HAP-1 (cell line): ENCODE data around the gene ZMIZ1.
"Not testable (repeated sequence)": the region's sequence is repeated elsewhere in the genome, so short reads cannot be mapped to it uniquely, and the experiment has no call there.

Source experiments
- DNase-seq, 2 experiments: peaks; one replicate each; pipeline ENCODE4 v3.0.0-alpha.2; 2016 to 2020; ENCODE audit warnings: low spot score in 2 of 2
- H3K27me3 ChIP-seq: fragments of 250-450 bp; sonication (Bioruptor Pico); 2 replicates; pipeline ENCODE4 v1.5.1; 2020; ENCODE audit warnings: low read depth, mild to moderate bottlenecking, moderate library complexity
- H3K36me3 ChIP-seq: fragments of 250-450 bp; sonication (Bioruptor Pico); replicated peaks from 2 replicates; pipeline ENCODE4 v1.5.1; 2020; ENCODE audit warnings: mild to moderate bottlenecking
- H3K4me1 ChIP-seq: fragments of 250-450 bp; sonication (Bioruptor Pico); 2 replicates; pipeline ENCODE4 v1.5.1; 2020; ENCODE audit warnings: mild to moderate bottlenecking
- H3K4me3 ChIP-seq: fragments of 250-450 bp; sonication (Bioruptor Pico); 2 replicates; pipeline ENCODE4 v1.5.1; 2020; ENCODE audit warnings: mild to moderate bottlenecking, moderate library complexity
- H3K9me3 ChIP-seq: fragments of 250-450 bp; sonication (Bioruptor Pico); 2 replicates; pipeline ENCODE4 v1.5.1; 2020; ENCODE audit warnings: mild to moderate bottlenecking, moderate library complexity
- in situ Hi-C: fragments of 300-500 bp; cut with MboI; formaldehyde crosslinking; loops from 3 replicates; pipeline ENCODE4 v1.14.3; 2020; ENCODE audit warnings: low sequenced_read_pairs, inconsistent platforms, mixed read lengths

ZMIZ1 gene

DNA sequence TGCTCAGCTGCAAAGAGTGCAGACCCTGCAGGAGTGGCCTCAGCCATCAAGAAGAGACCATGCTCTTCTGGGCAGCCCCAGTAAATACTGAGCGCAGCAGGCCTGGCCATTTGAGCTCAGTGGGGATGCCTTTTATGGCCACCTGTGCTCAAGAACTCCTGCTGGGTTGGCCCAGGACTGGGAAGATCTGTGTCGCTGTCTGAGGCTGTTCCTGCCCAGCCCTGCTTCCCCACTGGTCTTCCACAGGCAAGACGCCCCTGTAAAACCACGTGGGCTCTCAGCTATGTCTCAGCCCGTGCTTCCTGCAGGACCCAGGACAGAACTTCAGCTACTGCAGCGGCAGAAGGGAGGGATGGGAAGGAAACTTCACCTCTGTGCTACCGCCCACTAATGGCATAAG, 268.0 kb downstream of the ZMIZ1 start:
- Histone ChIP-seq H3K27me3 (no peaks in the 10 kb centered on the region), H3K4me3 (no peak overlapping the region), H3K36me3 (no peaks in the 10 kb centered on the region), H3K9me3 (no peaks in the 10 kb centered on the region), H3K4me1 (no peaks in the 10 kb centered on the region)
- no peak for DNase-seq
- in situ Hi-C loops, result no loop called here

GRCh38 chr10:79337783-79338469, 269.2 kb downstream of the ZMIZ1 start:
- in situ Hi-C loops, H3K4me1 ChIP-seq, H3K9me3 ChIP-seq, H3K27me3 ChIP-seq, DNase-seq, H3K4me3 ChIP-seq, H3K36me3 ChIP-seq: not testable (repeated sequence)

GRCh38 chr10:79339266-79339665, 270.5 kb downstream of the ZMIZ1 start:
- no peaks in the 10 kb centered on the region for H3K27me3 ChIP-seq
- no peak overlapping the region for H3K4me3 ChIP-seq
- no peaks in the 10 kb centered on the region for H3K4me1 ChIP-seq
- no peaks in the 10 kb centered on the region for H3K9me3 ChIP-seq
- in situ Hi-C loops, result no loop called here
- no peaks in the 10 kb centered on the region for H3K36me3 ChIP-seq
- no peak for DNase-seq

GRCh38 chr10:79340646-79341244, 272.0 kb downstream of the ZMIZ1 start:
- in situ Hi-C loops, result no loop called here

DNA sequence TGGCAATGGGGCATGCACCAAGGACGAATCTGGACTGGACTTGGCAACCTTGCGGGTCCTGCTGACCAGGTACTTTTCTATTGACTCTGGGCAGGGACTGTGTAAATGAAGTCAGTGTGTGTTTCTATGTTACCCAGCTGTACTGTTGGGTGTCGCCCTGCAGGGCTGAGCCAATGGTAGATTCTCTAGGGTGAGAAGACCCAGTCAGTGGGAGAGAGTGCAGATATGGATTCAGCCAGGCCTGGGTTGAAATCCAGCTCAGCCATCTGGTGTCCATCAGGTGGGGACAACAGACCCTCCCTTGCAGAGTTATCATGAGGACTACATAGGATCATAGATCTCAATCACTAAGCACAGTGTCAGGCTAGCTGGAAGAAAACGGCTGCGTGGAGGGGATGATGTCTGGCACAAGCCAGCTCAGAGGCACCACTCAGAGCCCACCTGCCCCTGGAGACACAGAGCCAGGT, 273.6 kb downstream of the ZMIZ1 start:
- DNase-seq, result no peak
- H3K36me3 ChIP-seq, result no peaks in the 10 kb centered on the region
- H3K4me3 ChIP-seq, result no peak overlapping the region
- H3K4me1 ChIP-seq, result peaks cover 4% of the 10 kb centered on the region
- H3K27me3 ChIP-seq, result no peaks in the 10 kb centered on the region
- in situ Hi-C loops, result no loop called here
- H3K9me3 ChIP-seq, result no peaks in the 10 kb centered on the region

More at GRCh38 chr10:79340646-79341244, 272.0 kb downstream of the ZMIZ1 start:
- H3K4me3 ChIP-seq, result no peak overlapping the region
- H3K36me3 ChIP-seq, result no peaks in the 10 kb centered on the region
- no peak for DNase-seq
- H3K27me3 ChIP-seq, result no peaks in the 10 kb centered on the region
- H3K9me3 ChIP-seq, result no peaks in the 10 kb centered on the region
- no peaks in the 10 kb centered on the region for H3K4me1 ChIP-seq

- Histone ChIP-seq H3K9me3 (no peaks in the 10 kb centered on the region), H3K4me3 (no peak overlapping the region), H3K4me1 (peaks cover 4% of the 10 kb centered on the region), H3K36me3 (no peaks in the 10 kb centered on the region), H3K27me3 (no peaks in the 10 kb centered on the region)
- in situ Hi-C loops, result no loop called here
- no peak for DNase-seq
Observed at GRCh38 chr10:79342811-79343561, 274.2 kb downstream of the ZMIZ1 start.

DNA sequence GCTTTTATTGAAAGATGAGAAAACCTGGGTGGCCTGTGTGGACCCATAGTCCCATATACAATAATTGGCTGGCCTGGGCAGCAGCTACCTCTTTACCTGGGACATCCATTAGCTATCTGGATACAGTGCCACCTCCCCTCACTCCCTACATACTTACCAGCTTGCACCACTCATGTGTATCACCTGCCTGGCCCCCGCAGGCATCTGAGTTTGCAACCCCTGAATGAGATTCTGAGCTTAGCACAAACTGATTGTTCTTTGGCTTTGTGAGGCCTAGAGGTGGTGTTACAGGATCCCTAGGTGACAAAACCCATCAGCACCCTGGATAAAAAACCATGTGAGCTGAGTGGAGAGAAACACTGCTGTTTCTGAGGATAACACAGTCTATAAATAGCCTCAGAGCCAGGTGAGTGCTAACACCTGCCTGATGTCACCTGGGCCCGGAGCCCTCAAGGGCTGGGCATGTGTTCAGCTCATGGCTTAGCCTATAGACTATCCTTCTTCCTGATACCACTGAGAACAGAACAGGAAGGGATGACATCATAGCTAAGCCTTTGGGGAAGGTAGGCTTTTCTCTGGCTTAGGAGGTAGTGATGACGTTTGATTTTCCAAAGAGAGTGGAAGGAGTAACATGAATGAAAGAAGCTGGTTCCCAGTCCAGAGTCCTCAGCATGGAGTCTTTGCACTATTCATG, 275.9 kb downstream of the ZMIZ1 start:
- H3K4me1 ChIP-seq, result peaks cover 12% of the 10 kb centered on the region
- no peak for DNase-seq
- no peak overlapping the region for H3K4me3 ChIP-seq
- peaks cover 12% of the 10 kb centered on the region for H3K36me3 ChIP-seq
- in situ Hi-C loops, result no loop called here
- H3K27me3 ChIP-seq, result no peaks in the 10 kb centered on the region
- H3K9me3 ChIP-seq, result no peaks in the 10 kb centered on the region

DNA sequence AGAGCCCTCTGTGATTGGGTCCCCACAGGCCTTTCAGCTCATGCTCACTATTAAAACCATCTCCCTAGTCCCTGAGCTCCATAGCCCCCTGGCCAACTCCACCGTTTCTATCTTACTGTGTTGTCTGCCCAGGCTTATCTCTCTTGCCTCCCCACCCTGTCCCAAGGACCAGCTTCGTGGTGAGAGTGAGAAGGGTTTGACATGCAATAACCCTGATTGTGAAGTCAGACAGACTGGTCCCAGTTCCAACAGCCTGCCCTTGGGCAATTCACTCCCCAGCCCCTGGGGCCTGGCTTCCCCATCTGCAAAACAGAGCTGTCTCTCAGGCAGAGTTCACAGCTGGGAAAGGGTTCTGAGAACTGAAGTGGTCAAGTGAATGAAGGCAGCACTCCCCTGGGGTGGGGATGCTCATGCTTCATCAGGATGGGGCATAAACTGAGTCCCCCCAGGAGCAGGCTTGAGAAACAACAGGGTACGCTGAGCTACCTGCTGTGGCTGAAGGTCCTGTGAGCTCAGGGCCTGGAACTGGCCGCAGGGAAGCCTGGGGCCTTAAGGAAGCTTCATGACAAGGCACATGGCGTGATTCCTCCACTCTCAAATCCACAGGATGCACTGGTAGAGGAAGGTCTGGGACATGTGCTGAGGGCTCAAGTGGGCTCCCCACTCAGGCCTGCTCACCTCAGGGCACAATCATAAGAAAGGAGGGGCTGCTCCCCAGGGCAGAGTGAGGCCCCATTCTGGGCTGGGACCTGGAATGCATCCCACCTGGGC, 276.7 kb downstream of the ZMIZ1 start:
- Histone ChIP-seq H3K9me3 (no peaks in the 10 kb centered on the region), H3K27me3 (no peaks in the 10 kb centered on the region), H3K4me1 (peaks cover 12% of the 10 kb centered on the region), H3K4me3 (no peak overlapping the region), H3K36me3 (peaks cover 20% of the 10 kb centered on the region)
- DNase-seq, result no peak
- in situ Hi-C loops, result no loop called here

GRCh38 chr10:79346012-79346340, 277.2 kb downstream of the ZMIZ1 start:
- no peak for DNase-seq
- in situ Hi-C loops, result no loop called here

GRCh38 chr10:79346388-79347225, 277.8 kb downstream of the ZMIZ1 start:
- Histone ChIP-seq H3K27me3 (no peaks in the 10 kb centered on the region), H3K36me3 (peaks cover 29% of the 10 kb centered on the region), H3K9me3 (no peaks in the 10 kb centered on the region), H3K4me1 (peaks cover 12% of the 10 kb centered on the region), H3K4me3 (peak overlapping the region; percentile 58)
- in situ Hi-C loops, result no loop called here
- DNase-seq, result peak in 1 of 2 experiments; percentile 29

More at GRCh38 chr10:79346012-79346340, 277.2 kb downstream of the ZMIZ1 start:
- Histone ChIP-seq H3K27me3 (no peaks in the 10 kb centered on the region), H3K4me1 (peaks cover 12% of the 10 kb centered on the region), H3K9me3 (no peaks in the 10 kb centered on the region), H3K4me3 (no peak overlapping the region), H3K36me3 (peaks cover 25% of the 10 kb centered on the region)

GRCh38 chr10:79347226-79347893, 278.6 kb downstream of the ZMIZ1 start, which contains the start of gene PPIF:
TSS of gene PPIF (plus strand) at chr10:79347469. CDS start at chr10:79347549, 80 bp downstream.
- in situ Hi-C loops, result no loop called here
- H3K9me3 ChIP-seq, result no peaks in the 10 kb centered on the region
- peaks cover 37% of the 10 kb centered on the region for H3K36me3 ChIP-seq
- H3K4me3 ChIP-seq, result peak within 1 kb of the TSS; percentile 58
- no peaks in the 10 kb centered on the region for H3K27me3 ChIP-seq
- H3K4me1 ChIP-seq, result peaks cover 12% of the 10 kb centered on the region
- peak; percentile 85 to 94 for DNase-seq
